SJCRH30 (cell line): ENCODE results near the gene LDB1. TPM values are rescaled to one million over a fixed set of nuclear protein-coding genes. Genes with fewer than 3 reads are reported as not detected.

Experiments
- DNase-seq, 2 experiments: peaks; one replicate each; pipeline ENCODE4 v3.0.0-alpha.2; 2015 to 2020
- H3K27ac ChIP-seq: fragments of 250-450 bp; sonication (Bioruptor Pico); 2 replicates; pipeline ENCODE4 v1.5.1; 2020; ENCODE audit warnings: mild to moderate bottlenecking, moderate library complexity
- H3K27me3 ChIP-seq: fragments of 250-450 bp; sonication (Bioruptor Pico); 2 replicates; pipeline ENCODE4 v1.5.1; 2020; ENCODE audit warnings: mild to moderate bottlenecking, moderate library complexity
- H3K36me3 ChIP-seq: fragments of 250-450 bp; sonication (Bioruptor Pico); 2 replicates; pipeline ENCODE4 v1.5.1; 2020; ENCODE audit warnings: mild to moderate bottlenecking, moderate library complexity
- H3K4me1 ChIP-seq: fragments of 250-450 bp; sonication (Bioruptor Pico); 2 replicates; pipeline ENCODE4 v1.5.1; 2020; ENCODE audit warnings: mild to moderate bottlenecking, moderate library complexity
- H3K4me3 ChIP-seq: fragments of 250-450 bp; sonication (Bioruptor Pico); 2 replicates; pipeline ENCODE4 v1.5.1; 2020; ENCODE audit warnings: mild to moderate bottlenecking, moderate library complexity
- H3K9me3 ChIP-seq: fragments of 250-450 bp; sonication (Bioruptor Pico); replicated peaks from 2 replicates; pipeline ENCODE4 v1.5.1; 2020; ENCODE audit warnings: mild to moderate bottlenecking, moderate library complexity
- total RNA-seq: library from RNA; depleted of rRNA; stranded (reverse); fragments of >200 nt; shearing (Covaris generic); gene quantifications from 2 replicates; pipeline ENCODE4 v1.2.3, GENCODE V29; 2014; rRNA removed

Gene LDB1
- total RNA-seq, 1 experiment from 2014 or later, result 72.6 TPM

DNA sequence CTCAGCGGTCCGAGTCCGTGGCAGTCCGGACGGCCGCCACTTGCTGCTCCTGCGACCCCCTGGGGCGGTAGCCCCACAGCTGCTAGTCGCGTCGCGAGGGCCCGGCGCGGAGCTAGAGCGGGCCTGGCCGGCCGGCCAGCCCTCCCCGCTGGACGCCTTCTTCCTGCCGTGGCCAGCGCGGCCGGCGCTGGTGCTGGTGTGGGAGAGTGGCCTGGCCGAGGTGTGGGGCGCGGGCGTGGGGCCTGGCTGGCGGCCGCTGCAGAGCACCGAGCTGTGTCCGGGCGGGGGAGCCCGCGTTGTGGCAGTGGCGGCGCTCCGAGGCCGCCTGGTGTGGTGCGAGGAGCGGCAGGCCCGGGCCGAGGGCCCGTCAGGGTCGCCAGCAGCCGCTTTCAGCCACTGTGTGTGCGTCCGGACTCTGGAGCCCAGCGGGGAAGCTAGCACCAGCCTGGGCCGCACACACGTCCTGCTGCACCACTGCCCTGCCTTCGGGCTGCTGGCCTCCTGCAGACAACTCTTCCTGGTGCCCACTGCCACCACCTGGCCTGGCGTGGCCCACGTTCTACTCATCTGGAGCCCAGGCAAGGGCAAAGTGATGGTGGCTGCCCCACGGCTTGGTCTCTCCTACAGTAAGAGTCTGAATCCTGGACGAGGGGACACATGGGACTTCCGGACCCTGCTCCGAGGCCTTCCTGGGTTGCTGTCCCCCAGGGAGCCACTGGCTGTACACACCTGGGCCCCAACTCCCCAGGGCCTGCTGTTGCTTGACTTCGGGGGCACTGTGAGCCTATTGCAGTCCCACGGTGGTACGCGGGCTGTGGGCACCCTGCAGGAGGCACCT lies 54.4 kb downstream of the LDB1 start:
- DNase-seq, result peak in 1 of 2 experiments; percentile 29
- no peaks in the 10 kb centered on the region for H3K9me3 ChIP-seq
- peak overlapping the region; percentile 63 for H3K4me3 ChIP-seq
- peaks cover 3% of the 10 kb centered on the region; the same call in 1 of the 2 replicates for H3K27me3 ChIP-seq
- H3K27ac ChIP-seq, result no peak overlapping the region; the same call in 1 of the 2 replicates
- H3K4me1 ChIP-seq, result no peaks in the 10 kb centered on the region
- no peaks in the 10 kb centered on the region for H3K36me3 ChIP-seq

DNA sequence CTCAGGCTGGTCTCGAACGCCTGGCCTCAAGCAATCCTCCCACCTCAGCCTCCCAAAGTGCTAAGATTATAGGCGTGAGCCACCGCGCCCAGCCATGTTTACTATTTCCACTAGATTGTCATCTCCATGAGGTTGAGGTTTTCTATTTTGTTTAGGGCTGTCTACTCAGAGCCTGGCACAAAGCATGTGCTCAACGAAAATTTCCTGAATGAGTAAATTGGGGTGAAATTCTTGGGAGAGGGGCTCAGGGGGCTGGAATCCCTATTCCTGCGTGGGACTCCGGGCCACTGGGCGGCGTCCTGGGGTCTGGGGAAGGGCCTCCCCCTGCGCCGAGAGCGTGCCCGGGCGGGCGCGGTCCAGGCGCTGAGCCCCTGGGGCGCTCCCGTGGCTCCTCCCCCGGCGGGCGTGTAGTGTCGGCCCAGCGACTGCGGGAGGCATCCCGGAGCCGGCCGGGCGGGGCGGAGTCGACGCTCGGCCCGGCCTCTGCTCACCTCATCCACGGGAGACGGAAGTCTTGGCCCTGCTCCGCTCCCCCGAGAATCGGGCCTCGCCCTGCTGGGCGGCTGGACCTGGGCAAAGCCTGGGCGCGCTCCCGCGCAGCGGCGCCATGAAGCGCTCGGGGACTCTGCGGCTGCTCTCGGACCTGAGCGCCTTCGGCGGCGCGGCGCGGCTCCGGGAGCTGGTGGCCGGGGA lies 55.2 kb downstream of the LDB1 start, which contains the start of gene HPS6:
Gene HPS6, plus strand, starts transcription at position 482 of the 693 bp plus-strand sequence. Its CDS starts 126 bp downstream, at position 608.
- no peaks in the 10 kb centered on the region for H3K4me1 ChIP-seq
- no peaks in the 10 kb centered on the region for H3K36me3 ChIP-seq
- H3K4me3 ChIP-seq, result peak within 1 kb of the TSS; percentile 63
- no peak within 1 kb of the TSS; the same call in 1 of the 2 replicates for H3K27ac ChIP-seq
- DNase-seq, result peak; percentile 75 to 79
- no peaks in the 10 kb centered on the region for H3K9me3 ChIP-seq
- peaks cover 3% of the 10 kb centered on the region; the same call in 1 of the 2 replicates for H3K27me3 ChIP-seq

DNA sequence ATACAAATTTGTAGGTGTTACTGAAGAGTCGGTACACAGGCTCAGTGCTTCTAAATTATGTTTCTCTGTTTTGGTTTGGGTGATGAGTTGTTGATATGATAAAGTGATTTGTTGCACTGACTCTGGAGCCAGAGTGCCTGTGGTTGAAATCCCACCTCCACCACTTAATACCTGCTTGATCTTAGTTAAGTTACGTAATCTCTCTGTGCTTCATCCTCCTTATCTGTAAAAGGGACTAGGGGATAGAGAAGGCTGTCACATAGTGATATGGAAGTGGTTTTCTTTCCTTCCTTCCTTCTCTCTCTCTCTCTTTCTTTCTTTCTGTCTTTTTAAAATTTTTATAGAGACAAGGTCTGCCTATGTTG lies 55.7 kb downstream of the LDB1 start:
- Histone ChIP-seq H3K9me3 (no peaks in the 10 kb centered on the region), H3K27me3 (peaks cover 3% of the 10 kb centered on the region; the same call in 1 of the 2 replicates), H3K27ac (no peak overlapping the region), H3K4me1 (no peaks in the 10 kb centered on the region), H3K36me3 (no peaks in the 10 kb centered on the region), H3K4me3 (peak overlapping the region; percentile 63)
- DNase-seq, result no peak

DNA sequence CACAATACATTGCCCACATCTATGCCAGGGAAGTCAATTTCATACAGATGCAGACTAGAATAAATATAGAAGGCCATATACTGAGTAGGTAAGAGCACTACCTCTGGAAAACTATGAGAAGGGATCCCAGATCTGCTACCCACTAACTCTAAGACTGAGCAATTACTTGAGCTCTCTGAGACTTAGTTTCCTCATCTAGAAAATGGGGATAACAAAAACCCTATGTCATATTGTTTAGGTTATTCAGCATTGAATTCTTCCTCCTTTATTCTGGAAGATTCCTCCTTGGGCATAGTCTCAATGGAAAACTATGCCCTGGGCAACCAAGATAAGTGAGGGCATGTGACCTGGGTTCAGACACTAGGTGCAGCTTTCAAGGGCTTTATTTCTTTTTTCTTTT lies 60.2 kb downstream of the LDB1 start:
- no peak for DNase-seq
- H3K27me3 ChIP-seq, result peaks cover 3% of the 10 kb centered on the region; the same call in 1 of the 2 replicates
- H3K4me1 ChIP-seq, result peaks cover 2% of the 10 kb centered on the region; the same call in 1 of the 2 replicates
- H3K36me3 ChIP-seq, result no peaks in the 10 kb centered on the region
- H3K9me3 ChIP-seq, result no peaks in the 10 kb centered on the region
- no peak overlapping the region for H3K4me3 ChIP-seq
- no peak overlapping the region for H3K27ac ChIP-seq

Other genes with a start within 250 kb of the LDB1 start
- gene ARMH3, start 64.2 kb downstream of the LDB1 start, total RNA-seq, result 24.1 and 25.7 TPM in 2 replicates
- gene HPS6, start 55.0 kb downstream of the LDB1 start, total RNA-seq, result 6.4 and 7.0 TPM in 2 replicates
- gene PPRC1, start 12.7 kb upstream of the LDB1 start, total RNA-seq, result 61.0 and 63.0 TPM in 2 replicates
- gene NOLC1, start 32.0 kb upstream of the LDB1 start, total RNA-seq, result 225 and 242 TPM in 2 replicates
- 0.42 and 0.53 TPM in 2 replicates for gene ELOVL3, start 105.9 kb upstream of the LDB1 start, total RNA-seq
- gene PITX3, start 121.1 kb upstream of the LDB1 start, total RNA-seq, result 105 and 111 TPM in 2 replicates
- 124 and 131 TPM in 2 replicates for gene GBF1, start 125.2 kb upstream of the LDB1 start, total RNA-seq